ENCODE data around the gene TIMP1. TPM values are rescaled to one million over a fixed set of nuclear protein-coding genes. Genes with fewer than 3 reads are reported as not detected.

TIMP1 gene
- total RNA-seq, 2 donors from 2014 or later, result 84.1 to 93.0 TPM

- H3K4me1 ChIP-seq, result no peaks in the 10 kb centered on the region
- no peaks in the 10 kb centered on the region for H3K9me3 ChIP-seq
- DNase-seq, result no peak
- TF ChIP-seq CTCF (IDR thresholded peaks at IDR 0.05), result no peak
- no peaks in the 10 kb centered on the region for H3K36me3 ChIP-seq
- H3K27me3 ChIP-seq, result no peaks in the 10 kb centered on the region
- intact Hi-C loops (cut with DNase I), result no loop called here
- no peak overlapping the region for H3K9ac ChIP-seq (ENCODE audit: low read depth in 2 of 2, low read length in 2 of 2)
- no peak overlapping the region for H3K27ac ChIP-seq
- no peak overlapping the region for H3K4me3 ChIP-seq
Measured at GRCh38 chrX:47625365-47625764, 43.1 kb downstream of the TIMP1 start.

DNA sequence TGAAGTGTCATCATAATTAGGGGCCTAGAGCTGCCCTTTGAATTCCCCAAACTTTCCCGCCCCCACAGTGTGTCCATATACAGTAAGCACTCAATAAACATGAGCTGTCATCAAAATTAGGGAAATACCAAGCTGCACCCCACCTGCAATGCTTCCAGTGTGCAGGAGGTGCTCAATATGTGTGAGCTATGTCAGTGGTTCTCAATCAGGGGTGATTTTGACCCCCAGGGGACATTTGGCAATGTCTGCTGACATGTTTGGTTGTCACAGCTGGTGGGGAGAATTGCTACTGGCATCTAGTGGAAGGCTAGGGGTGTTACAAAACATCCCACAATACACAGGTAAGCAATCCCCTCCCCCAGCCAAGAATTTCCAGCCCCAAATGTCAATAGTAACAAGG, 46.7 kb downstream of the TIMP1 start:
- no peak for TF ChIP-seq CTCF (IDR thresholded peaks at IDR 0.05)
- H3K27ac ChIP-seq, result no peak overlapping the region

DNA sequence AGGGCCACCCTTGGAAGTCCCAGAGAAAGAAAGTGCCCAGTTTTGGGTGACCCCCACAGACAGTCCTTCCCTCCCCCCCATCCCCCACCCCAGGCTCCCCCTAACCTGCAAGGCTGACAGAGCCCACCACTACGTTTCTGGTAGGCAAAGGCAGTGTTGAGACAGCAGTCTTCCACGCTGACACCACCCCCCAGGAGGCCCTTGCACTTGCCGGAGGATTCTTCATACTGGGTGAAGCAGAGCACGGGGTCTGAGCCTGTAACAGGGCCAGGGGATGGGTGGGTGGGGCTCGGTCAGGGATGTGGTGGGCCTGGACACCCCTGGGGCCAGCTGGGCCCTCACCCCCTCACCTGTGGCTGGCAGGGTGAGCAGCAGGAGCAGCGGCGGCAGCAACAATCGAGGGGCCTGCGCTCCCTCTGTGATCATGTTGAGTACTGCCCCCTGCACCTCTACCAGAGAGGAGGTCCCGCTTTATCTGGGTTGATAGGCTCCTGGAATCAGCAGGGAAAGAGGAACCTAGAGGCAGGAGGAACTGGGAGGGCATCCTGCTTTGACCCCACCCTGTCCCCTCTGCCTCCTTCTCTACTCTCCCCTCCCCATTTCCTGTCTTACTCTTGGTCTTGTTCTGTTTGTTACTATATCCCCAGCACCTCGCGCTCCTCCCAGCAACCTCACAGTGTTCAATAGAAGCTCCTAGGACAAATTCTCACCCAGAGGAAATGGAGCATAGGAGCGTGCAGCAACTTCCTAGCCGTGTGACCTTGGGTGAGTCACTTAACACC, 47.4 kb downstream of the TIMP1 start, which contains the start of gene CFP:
TSS of gene CFP (minus strand) at position 512 of the 782 bp plus-strand sequence. CDS start at position 426, 86 bp downstream.
- Histone ChIP-seq H3K9ac (ENCODE audit: low read depth in 2 of 2, low read length in 2 of 2) (no peak within 1 kb of the TSS), H3K36me3 (no peaks in the 10 kb centered on the region), H3K4me1 (no peaks in the 10 kb centered on the region), H3K9me3 (no peaks in the 10 kb centered on the region), H3K27ac (no peak within 1 kb of the TSS), H3K27me3 (no peaks in the 10 kb centered on the region), H3K4me3 (no peak within 1 kb of the TSS)
- TF ChIP-seq CTCF (IDR thresholded peaks at IDR 0.05), result no peak
- intact Hi-C loops (cut with DNase I), result no loop called here
- DNase-seq, result no peak

More for the DNA sequence above, 46.7 kb downstream of the TIMP1 start:
- Histone ChIP-seq H3K36me3 (no peaks in the 10 kb centered on the region), H3K4me1 (no peaks in the 10 kb centered on the region), H3K4me3 (no peak overlapping the region), H3K9me3 (no peaks in the 10 kb centered on the region), H3K9ac (ENCODE audit: low read depth in 2 of 2, low read length in 2 of 2) (no peak overlapping the region), H3K27me3 (no peaks in the 10 kb centered on the region)
- no peak for DNase-seq
- intact Hi-C loops (cut with DNase I), result no loop called here

- no peaks in the 10 kb centered on the region for H3K9me3 ChIP-seq
- H3K4me3 ChIP-seq, result no peak overlapping the region
- H3K4me1 ChIP-seq, result no peaks in the 10 kb centered on the region
- intact Hi-C loops (cut with DNase I), result no loop called here
- H3K27me3 ChIP-seq, result no peaks in the 10 kb centered on the region
- no peaks in the 10 kb centered on the region for H3K36me3 ChIP-seq
- no peak overlapping the region for H3K9ac ChIP-seq (ENCODE audit: low read depth in 2 of 2, low read length in 2 of 2)
- no peak overlapping the region for H3K27ac ChIP-seq
- TF ChIP-seq CTCF (IDR thresholded peaks at IDR 0.05), result no peak
- no peak for DNase-seq
Measured at GRCh38 chrX:47631676-47632075, 49.4 kb downstream of the TIMP1 start.

GRCh38 chrX:47632666-47633065, 50.4 kb downstream of the TIMP1 start:
- no peak for DNase-seq
- H3K9ac ChIP-seq (ENCODE audit: low read depth in 2 of 2, low read length in 2 of 2), result no peak overlapping the region
- H3K27ac ChIP-seq, result no peak overlapping the region
- no peaks in the 10 kb centered on the region for H3K9me3 ChIP-seq
- H3K4me3 ChIP-seq, result no peak overlapping the region
- no peaks in the 10 kb centered on the region for H3K27me3 ChIP-seq
- no peak for TF ChIP-seq CTCF (IDR thresholded peaks at IDR 0.05)
- intact Hi-C loops (cut with DNase I), result no loop called here
- H3K4me1 ChIP-seq, result no peaks in the 10 kb centered on the region
- H3K36me3 ChIP-seq, result no peaks in the 10 kb centered on the region

Data from colonic mucosa (tissue), 4 donors.